ENCODE measurements around the gene HOMER3. TPM values are rescaled to one million over a fixed set of nuclear protein-coding genes. Genes with fewer than 3 reads are reported as not detected.

The HOMER3 gene
- total and polyA plus RNA-seq, 10 of the 15 experiments (the other 5 are each of a cell fraction or from before 2014, with no cell fraction given): 0.18 to 10.6 (median 0.50) TPM; not detected in 2

DNA sequence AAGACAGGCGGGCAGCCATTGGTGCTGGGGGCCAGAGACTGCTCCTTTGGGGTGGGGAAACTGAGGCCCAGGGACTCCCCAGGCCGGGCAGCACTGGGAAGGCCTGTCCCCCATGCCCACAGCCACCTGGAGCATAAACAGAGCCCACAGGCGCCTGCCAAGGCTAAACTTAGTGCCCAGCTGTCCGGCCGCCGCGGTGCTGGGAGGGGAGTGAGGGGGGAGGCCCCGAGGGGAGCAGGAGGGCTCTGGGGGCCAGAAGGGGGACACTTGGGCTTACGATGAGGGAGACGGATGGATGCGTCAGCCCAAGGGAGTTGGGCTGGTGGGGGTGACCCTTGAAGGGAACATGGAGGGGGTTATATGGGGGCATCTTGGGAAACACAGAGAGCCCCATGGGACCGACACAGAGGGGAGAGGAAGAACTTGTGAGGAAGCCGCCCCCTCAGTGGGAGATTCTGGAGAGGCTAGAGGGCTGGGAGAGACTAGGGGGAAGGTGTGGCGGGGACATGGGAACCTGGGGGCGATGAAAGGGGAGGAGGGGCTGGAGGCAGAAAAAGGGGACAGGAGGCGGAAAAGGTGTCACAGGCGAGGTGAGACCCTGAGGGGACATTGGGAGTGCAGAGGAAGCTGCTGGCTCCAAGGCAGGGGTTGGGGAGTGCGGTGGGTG lies 47.3 kb downstream of the HOMER3 start:
- intact Hi-C loops (cut with micrococcal nuclease; ENCODE audit: unreplicated experiment): no loop called here
- WGBS (ENCODE audit: insufficient coverage, insufficient replicate concordance, low lambda C conversion rate, missing lambda C conversion rate): 24% methylated on average over 8 of the region's 18 CpGs
- no peak overlapping the region for H3K9ac ChIP-seq (ENCODE audit: control insufficient read depth, insufficient read depth, low read length)
- ChIA-PET POLR2A (no interaction called here), CTCF (no interaction called here), SMC1A (ENCODE audit: uncharacterized antibody, unreplicated experiment) (interaction anchor here (0.6 kb wide), 1 partner anchor 127 kb away, joined by 3 read pairs; no protein-coding TSS in a partner anchor), RAD21 (ENCODE audit: unreplicated experiment) (no interaction called here)
- no peaks in the 10 kb centered on the region for H3K4me1 ChIP-seq (ENCODE audit: control insufficient read depth, insufficient read depth, low read length)
- no peak overlapping the region for H3K4me2 ChIP-seq (ENCODE audit: control insufficient read depth, insufficient read depth)
- H3K4me3 ChIP-seq: no peak overlapping the region
- BruUV-seq (replicated peaks): no TSS peak
- in situ Hi-C loops (cut with MboI): no loop called here
- no peaks in the 10 kb centered on the region for H4K20me1 ChIP-seq (ENCODE audit: control insufficient read depth, insufficient read depth)
- DNase-seq (ENCODE audit: low read depth, low spot score) (no peak), FAIRE-seq (no peak), ATAC-seq (no peak)
- H3K9me3 ChIP-seq (replicated peaks; ENCODE audit: control insufficient read depth, insufficient read depth, low read length): no peaks in the 10 kb centered on the region
- no peak overlapping the region for H2AFZ ChIP-seq (ENCODE audit: control insufficient read depth, low read depth, low read length)
- H3K36me3 ChIP-seq (ENCODE audit: control insufficient read depth in 2 of 2, insufficient read depth in 2 of 2, low read length in 1 of 2): no peaks in the 10 kb centered on the region
- no peak for TF ChIP-seq NR2C2 (IDR thresholded peaks at IDR 0.05; ENCODE audit: borderline replicate concordance, control insufficient read depth, insufficient read length, low read depth)
- no peak for TF ChIP-seq USF2 (IDR thresholded peaks at IDR 0.05; ENCODE audit: borderline replicate concordance, low read depth, low read length)
- no peak for TF ChIP-seq ZNF217 (IDR thresholded peaks at IDR 0.05)
- TF ChIP-seq USF1 (IDR thresholded peaks at IDR 0.05; ENCODE audit: borderline replicate concordance, extremely low read length, insufficient read depth, low read depth, low read length): no peak
- TF ChIP-seq, protein P1, sequence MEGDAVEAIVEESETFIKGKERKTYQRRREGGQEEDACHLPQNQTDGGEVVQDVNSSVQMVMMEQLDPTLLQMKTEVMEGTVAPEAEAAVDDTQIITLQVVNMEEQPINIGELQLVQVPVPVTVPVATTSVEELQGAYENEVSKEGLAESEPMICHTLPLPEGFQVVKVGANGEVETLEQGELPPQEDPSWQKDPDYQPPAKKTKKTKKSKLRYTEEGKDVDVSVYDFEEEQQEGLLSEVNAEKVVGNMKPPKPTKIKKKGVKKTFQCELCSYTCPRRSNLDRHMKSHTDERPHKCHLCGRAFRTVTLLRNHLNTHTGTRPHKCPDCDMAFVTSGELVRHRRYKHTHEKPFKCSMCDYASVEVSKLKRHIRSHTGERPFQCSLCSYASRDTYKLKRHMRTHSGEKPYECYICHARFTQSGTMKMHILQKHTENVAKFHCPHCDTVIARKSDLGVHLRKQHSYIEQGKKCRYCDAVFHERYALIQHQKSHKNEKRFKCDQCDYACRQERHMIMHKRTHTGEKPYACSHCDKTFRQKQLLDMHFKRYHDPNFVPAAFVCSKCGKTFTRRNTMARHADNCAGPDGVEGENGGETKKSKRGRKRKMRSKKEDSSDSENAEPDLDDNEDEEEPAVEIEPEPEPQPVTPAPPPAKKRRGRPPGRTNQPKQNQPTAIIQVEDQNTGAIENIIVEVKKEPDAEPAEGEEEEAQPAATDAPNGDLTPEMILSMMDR (IDR thresholded peaks at IDR 0.05 in 2 of 3, conservative IDR thresholded peaks at IDR 0.05 in 1 of 3; ENCODE audit: control insufficient read depth in 2 of 3, extremely low read depth in 1 of 3, insufficient read depth in 1 of 3, low read depth in 3 of 3, low read length in 3 of 3): no peak
- TF ChIP-seq ASH2L (IDR thresholded peaks at IDR 0.05; ENCODE audit: borderline replicate concordance, low read depth): no peak
- no peak for TF ChIP-seq SREBF2 (IDR thresholded peaks at IDR 0.05; ENCODE audit: low read length)
- no peak for TF ChIP-seq JUND (IDR thresholded peaks at IDR 0.05; ENCODE audit: low read depth, low read length)
- TF ChIP-seq HDAC6 (IDR thresholded peaks at IDR 0.05; ENCODE audit: unreplicated experiment): no peak
- no peak for TF ChIP-seq FOS (IDR thresholded peaks at IDR 0.05; ENCODE audit: borderline replicate concordance, extremely low read depth, insufficient read length)
- no peak for TF ChIP-seq YY1 (IDR thresholded peaks at IDR 0.05; ENCODE audit: low read depth, low read length)
- TF ChIP-seq NRF1 (conservative IDR thresholded peaks at IDR 0.05; ENCODE audit: low read depth, low read length): no peak
- peaks cover 4% of the 10 kb centered on the region in 2 experiments; a peak in 3 of 4 replicates for H3K27me3 ChIP-seq (replicated peaks in 1 of 2; ENCODE audit: control insufficient read depth in 2 of 2, insufficient read depth in 2 of 2, low read length in 1 of 2)
- H3K79me2 ChIP-seq (ENCODE audit: control insufficient read depth, insufficient read depth, low read length): no peaks in the 10 kb centered on the region
- no peak overlapping the region for H3K27ac ChIP-seq (ENCODE audit: control insufficient read depth, insufficient read depth)

All from GM12878 (cell line).